T-cell (primary cell): ENCODE results near the gene ANKRD63. TPM values are rescaled to one million over a fixed set of nuclear protein-coding genes. Genes with fewer than 3 reads are reported as not detected.
A peak's percentile ranks its signal among the peaks of the same experiment; 100 is the strongest.

ENCODE experiments used
- ATAC-seq, 4 experiments: fragments of 200-7000 bp in 3 of 4; fragments of 150-1000 bp in 1 of 4; cut with Tn5 transposase; replicated peaks in 1 of 4; 1 replicate in 3 of 4; 2 replicates in 1 of 4; pipeline ENCODE4 v1.10.0; 2021; ENCODE audit warnings: moderate library complexity in 3 of 4, mild to moderate bottlenecking in 2 of 4, moderate number of reproducible peaks in 1 of 4
- CTCF ChIA-PET, 2 donors: fragments of 300-600 bp; sonication (Branson Sonifier 250); formaldehyde crosslinking; loops; one replicate each; lab custom pipeline; 2022; ENCODE audit warnings: antibody characterized with exemption in 2 of 2; lab: Charles Lee
- POLR2A ChIA-PET, 2 donors: fragments of 300-600 bp; sonication (Branson Sonifier 250); formaldehyde crosslinking; loops; one replicate each; lab custom pipeline; 2022; ENCODE audit warnings: antibody characterized with exemption in 2 of 2; lab: Charles Lee
- DNase-seq, 35 experiments: peaks; one replicate each; pipeline versions ENCODE4 v3.0.0 to v3.0.0-alpha.2; 2013 to 2023
- H3K27ac ChIP-seq: one replicate; pipeline ENCODE4 v1.5.1; 2013; ENCODE audit warnings: low read length
- H3K27me3 ChIP-seq, 2 experiments: replicated peaks in 1 of 2; 1 replicate in 1 of 2; 2 replicates in 1 of 2; pipeline versions ENCODE4 v1.6.1 to v1.7.0; 2013; ENCODE audit warnings: low read length in 1 of 2, mixed read lengths in 1 of 2; ENCODE audit not compliant: control insufficient read depth in 2 of 2, insufficient read depth in 2 of 2; ENCODE audit errors: extremely low read depth in 1 of 2
- H3K36me3 ChIP-seq, 2 donors: 1 replicate in 1 of 2; 2 replicates in 1 of 2; pipeline versions ENCODE4 v1.6.1 to v1.7.0; 2013; ENCODE audit warnings: low read length in 1 of 2; ENCODE audit not compliant: control insufficient read depth in 2 of 2, insufficient read depth in 1 of 2; ENCODE audit errors: extremely low read depth in 1 of 2
- H3K4me1 ChIP-seq, 2 experiments: 1 replicate in 1 of 2; 2 replicates in 1 of 2; pipeline versions ENCODE4 v1.6.1 to v1.7.0; 2013; ENCODE audit warnings: low read length in 2 of 2, mixed read lengths in 1 of 2; ENCODE audit not compliant: insufficient read depth in 2 of 2, control insufficient read depth in 1 of 2; ENCODE audit errors: extremely low read depth in 1 of 2
- H3K4me3 ChIP-seq, 2 donors: 1 replicate in 1 of 2; 2 replicates in 1 of 2; pipeline versions ENCODE4 v1.5.1 to v1.7.0; 2013; ENCODE audit warnings: mild to moderate bottlenecking in 2 of 2, low read length in 1 of 2, moderate library complexity in 1 of 2; ENCODE audit not compliant: control insufficient read depth in 1 of 2; ENCODE audit errors: extremely low read depth in 1 of 2
- H3K9me3 ChIP-seq: 2 replicates; pipeline ENCODE4 v1.7.0; 2013
- H3K27ac Mint-ChIP-seq, 2 donors: one replicate each; pipeline ENCODE4 v1.8.0; 2020 to 2021; ENCODE audit warnings: mild to moderate bottlenecking in 2 of 2, mixed read lengths in 2 of 2
- H3K27me3 Mint-ChIP-seq, 2 donors: one replicate each; pipeline ENCODE4 v1.8.0; 2021 to 2022; ENCODE audit warnings: mixed read lengths in 2 of 2
- H3K36me3 Mint-ChIP-seq: one replicate; pipeline ENCODE4 v1.8.0; 2021; ENCODE audit warnings: mixed read lengths
- H3K4me1 Mint-ChIP-seq, 3 donors: one replicate each; pipeline ENCODE4 v1.8.0; 2020 to 2022; ENCODE audit warnings: mixed read lengths in 3 of 3, mild to moderate bottlenecking in 1 of 3
- H3K4me3 Mint-ChIP-seq, 3 donors: one replicate each; pipeline ENCODE4 v1.8.0; 2020 to 2022; ENCODE audit warnings: mild to moderate bottlenecking in 3 of 3, mixed read lengths in 3 of 3, moderate library complexity in 3 of 3
- H3K9me3 Mint-ChIP-seq, 3 donors: one replicate each; pipeline ENCODE4 v1.8.0; 2020 to 2022; ENCODE audit warnings: mixed read lengths in 3 of 3
- WGBS: methylation state at CpG from one replicate; pipeline ENCODE4 v1.1.5; 2013; ENCODE audit warnings: missing lambda C conversion rate; ENCODE audit not compliant: insufficient coverage; 5-methylcytosine and 5-hydroxymethylcytosine counted together
- total RNA-seq, 35 experiments: library from RNA in 6 of 35; stranded (reverse) in 6 of 35; fragments of 120-200 nt in 1 of 35; gene quantifications; one replicate each; pipeline versions ENCODE4 v1.2.1 to v1.2.4 and lab custom pipeline; 2013 to 2026

The ANKRD63 gene
- total RNA-seq, 5 donors from 2014 or later (not counting 1 experiment from before 2014, with no cell fraction given) = 0.23 to 0.38 TPM; not detected in 3

DNA sequence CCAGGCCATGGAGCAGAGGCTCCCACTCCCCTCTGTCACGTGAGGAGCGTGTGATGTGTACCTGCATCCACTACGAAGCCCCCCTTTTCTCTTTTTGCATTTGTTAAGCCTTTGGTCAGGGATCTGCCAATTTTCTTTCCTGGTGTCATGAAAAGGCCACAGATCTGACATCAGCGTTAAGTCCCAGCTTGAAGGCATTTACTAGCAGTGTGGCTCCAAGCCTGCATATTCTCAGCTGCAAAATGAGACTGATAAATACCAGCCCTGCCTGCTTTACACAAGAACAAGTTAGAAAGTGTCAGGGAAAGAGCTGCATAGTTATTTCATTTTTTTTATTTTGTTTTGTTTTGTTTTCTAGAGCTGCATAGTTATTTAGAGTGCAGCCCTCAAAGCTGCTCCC, 2.3 kb upstream of the ANKRD63 start:
- H3K36me3 Mint-ChIP-seq = peaks cover 9% of the 10 kb centered on the region
- Histone ChIP-seq H3K4me1 (peaks cover 0 to 21% of the 10 kb centered on the region in 2 experiments), H3K27me3 (peaks cover 0 to 29% of the 10 kb centered on the region in 2 experiments), H3K4me3 (no peak overlapping the region), H3K27ac (no peak overlapping the region), H3K9me3 (no peaks in the 10 kb centered on the region), H3K36me3 (peaks cover 11 to 30% of the 10 kb centered on the region in 2 donors)
- H3K4me1 Mint-ChIP-seq = peaks cover 0 to 5% (median 0%) of the 10 kb centered on the region in 3 donors
- ChIA-PET CTCF (interaction anchor here (0.7 to 2.1 kb wide), 3 partner anchors 11 to 137 kb away, joined by 5 to 6 read pairs (median 6); no protein-coding TSS in a partner anchor), POLR2A (no interaction called here)
- DNase-seq (no peak), ATAC-seq (no peak)
- no peak overlapping the region for H3K4me3 Mint-ChIP-seq
- 88% methylated on average over 4 of the region's 4 CpGs for WGBS
- H3K9me3 Mint-ChIP-seq = no peaks in the 10 kb centered on the region
- H3K27me3 Mint-ChIP-seq = peaks cover 4 to 11% of the 10 kb centered on the region in 2 donors
- no peak overlapping the region for H3K27ac Mint-ChIP-seq

DNA sequence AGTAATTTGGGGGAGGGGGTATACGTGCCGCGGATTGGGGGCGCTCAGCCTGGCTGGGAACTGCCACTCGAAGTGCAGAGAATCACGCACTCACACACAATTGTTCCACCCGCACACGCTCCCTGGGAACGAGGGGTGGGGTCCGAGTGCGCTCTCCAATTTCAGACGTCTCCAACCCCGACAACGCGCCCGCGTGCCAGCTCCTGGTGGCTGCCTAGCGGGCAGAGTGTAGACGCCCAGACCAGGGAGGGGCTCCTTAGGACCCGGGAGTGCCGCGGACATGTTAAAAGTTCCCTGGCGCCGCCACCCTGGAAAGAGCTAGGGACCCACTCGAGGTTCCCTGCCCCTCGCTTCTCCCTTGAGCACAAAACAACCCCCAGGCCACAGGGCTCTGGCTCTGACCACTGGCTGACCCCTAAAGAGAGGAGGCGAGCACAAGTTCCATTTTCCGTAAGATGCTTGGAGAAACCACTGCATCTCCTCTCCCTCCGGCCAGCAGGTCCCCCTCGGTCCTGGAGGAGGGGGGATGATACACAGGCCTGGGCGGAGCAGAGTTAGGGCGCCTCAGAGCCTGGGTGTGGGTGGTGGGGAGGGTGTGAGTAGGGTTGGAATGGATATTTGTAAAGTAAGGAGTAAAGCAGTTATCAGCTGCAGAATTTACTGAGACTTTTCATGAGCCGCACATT, 894 bp upstream of the ANKRD63 start:
- ATAC-seq (no peak), DNase-seq (no peak)
- no peaks in the 10 kb centered on the region for H3K36me3 Mint-ChIP-seq
- Histone ChIP-seq H3K9me3 (no peaks in the 10 kb centered on the region), H3K27me3 (peaks cover 0 to 42% of the 10 kb centered on the region in 2 experiments), H3K4me1 (peaks cover 0 to 28% of the 10 kb centered on the region in 2 experiments), H3K36me3 (peaks cover 6 to 16% of the 10 kb centered on the region in 2 donors), H3K27ac (no peak overlapping the region), H3K4me3 (no peak overlapping the region)
- H3K9me3 Mint-ChIP-seq = no peaks in the 10 kb centered on the region
- peak overlapping the region; percentile 13 to 42 (median 39) for H3K4me3 Mint-ChIP-seq
- no peak overlapping the region for H3K27ac Mint-ChIP-seq
- ChIA-PET POLR2A (interaction anchor here (0.6 to 0.7 kb wide), 2 partner anchors 73 to 249 kb away, joined by 3 to 4 read pairs; no protein-coding TSS in a partner anchor), CTCF (interaction anchor here (0.7 to 1.1 kb wide), 3 partner anchors 9 to 61 kb away, joined by 3 to 5 read pairs (median 4); no protein-coding TSS in a partner anchor)
- 49% methylated on average over 19 of the region's 33 CpGs for WGBS
- peaks cover 7 to 20% of the 10 kb centered on the region in 2 donors for H3K27me3 Mint-ChIP-seq
- peaks cover 0 to 8% (median 4%) of the 10 kb centered on the region in 3 donors for H3K4me1 Mint-ChIP-seq

DNA sequence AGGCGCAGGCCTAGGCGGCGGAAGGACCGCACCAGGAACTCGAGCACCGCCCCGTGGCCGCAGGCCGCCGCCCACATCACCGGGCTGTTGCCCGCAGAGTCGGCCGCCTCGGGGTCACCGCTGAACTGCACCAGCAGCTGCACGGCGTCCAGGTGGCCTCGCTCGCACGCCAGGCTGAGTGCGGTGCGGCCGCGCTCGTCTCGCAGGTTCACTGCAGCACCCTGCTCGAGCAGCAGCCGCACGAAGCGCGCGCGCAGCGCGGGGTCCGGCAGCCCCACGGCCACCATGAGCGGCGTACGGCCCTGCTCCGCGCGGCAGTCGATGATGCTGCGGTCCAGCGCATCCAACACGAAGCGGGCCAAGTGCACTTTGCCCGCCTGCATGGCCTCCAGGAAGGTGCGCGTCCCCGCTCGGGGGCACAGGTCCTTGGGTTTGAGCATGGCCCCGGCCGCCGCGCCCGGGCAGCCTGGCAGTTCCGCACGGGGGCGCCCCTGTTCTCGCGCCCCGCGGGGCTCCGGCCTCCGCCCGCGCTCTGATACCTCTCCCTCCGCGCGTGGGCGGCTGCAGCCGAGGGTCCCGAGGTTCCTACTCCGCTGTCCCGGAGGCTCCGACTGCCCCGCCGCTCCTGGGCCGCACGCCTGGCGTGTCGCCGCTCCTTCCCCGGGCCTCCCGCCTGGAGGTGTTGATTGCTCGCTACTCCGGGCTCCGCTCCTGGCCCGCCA, 556 bp downstream of the ANKRD63 start:
- Mint-ChIP-seq H3K27me3 (peaks cover 7 to 32% of the 10 kb centered on the region in 2 donors), H3K9me3 (no peaks in the 10 kb centered on the region), H3K4me1 (peaks cover 2 to 8% (median 4%) of the 10 kb centered on the region in 3 donors), H3K27ac (no peak overlapping the region), H3K4me3 (peak overlapping the region; percentile 63 to 74 (median 65)), H3K36me3 (no peaks in the 10 kb centered on the region)
- peak overlapping the region; percentile 47 to 77 for H3K4me3 ChIP-seq
- H3K36me3 ChIP-seq = peaks cover 5 to 9% of the 10 kb centered on the region in 2 donors
- DNase-seq = peak in 30 of 35 experiments; percentile 11 to 69 (median 38)
- CTCF ChIA-PET = no interaction called here
- under 1% methylated on average over 92 of the region's 92 CpGs for WGBS
- peaks cover 0 to 33% of the 10 kb centered on the region in 2 experiments for H3K4me1 ChIP-seq
- peak; percentile 72 to 80 (median 76) for ATAC-seq
- POLR2A ChIA-PET = no interaction called here
- H3K27me3 ChIP-seq = peaks cover 0 to 56% of the 10 kb centered on the region in 2 experiments
- no peaks in the 10 kb centered on the region for H3K9me3 ChIP-seq
- H3K27ac ChIP-seq = no peak overlapping the region

DNA sequence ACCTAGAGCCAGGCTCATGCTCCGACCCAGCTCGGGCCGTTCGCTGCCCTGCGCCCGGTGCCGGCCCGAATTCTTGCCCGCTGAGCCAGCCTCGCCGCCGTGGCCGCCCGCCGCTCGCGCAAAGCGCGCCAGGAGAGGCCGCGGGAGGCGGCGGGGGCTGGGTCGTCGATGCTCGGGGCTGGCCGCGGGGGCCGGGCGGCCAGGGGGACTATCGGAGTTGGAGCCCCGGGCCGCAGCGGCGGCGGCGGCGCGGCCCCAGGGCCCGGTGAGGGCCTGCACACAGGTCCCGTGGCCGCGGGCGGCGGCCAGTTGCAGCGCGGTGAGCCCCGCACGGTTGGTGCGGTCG, 1.1 kb downstream of the ANKRD63 start:
- DNase-seq (no peak), ATAC-seq (no peak)
- Histone ChIP-seq H3K36me3 (peaks cover 3% of the 10 kb centered on the region in 2 donors), H3K4me3 (peak overlapping the region in 1 of 2 donors; percentile 77), H3K27ac (no peak overlapping the region), H3K27me3 (peaks cover 0 to 61% of the 10 kb centered on the region in 2 experiments), H3K9me3 (no peaks in the 10 kb centered on the region), H3K4me1 (peaks cover 0 to 34% of the 10 kb centered on the region in 2 experiments)
- H3K9me3 Mint-ChIP-seq = no peaks in the 10 kb centered on the region
- H3K27ac Mint-ChIP-seq = no peak overlapping the region
- H3K4me3 Mint-ChIP-seq = no peak overlapping the region
- ChIA-PET POLR2A (no interaction called here), CTCF (no interaction called here)
- H3K27me3 Mint-ChIP-seq = peaks cover 7 to 36% of the 10 kb centered on the region in 2 donors
- 18% methylated on average over 50 of the region's 51 CpGs for WGBS
- no peaks in the 10 kb centered on the region for H3K36me3 Mint-ChIP-seq
- H3K4me1 Mint-ChIP-seq = peaks cover 4 to 8% (median 5%) of the 10 kb centered on the region in 3 donors

DNA sequence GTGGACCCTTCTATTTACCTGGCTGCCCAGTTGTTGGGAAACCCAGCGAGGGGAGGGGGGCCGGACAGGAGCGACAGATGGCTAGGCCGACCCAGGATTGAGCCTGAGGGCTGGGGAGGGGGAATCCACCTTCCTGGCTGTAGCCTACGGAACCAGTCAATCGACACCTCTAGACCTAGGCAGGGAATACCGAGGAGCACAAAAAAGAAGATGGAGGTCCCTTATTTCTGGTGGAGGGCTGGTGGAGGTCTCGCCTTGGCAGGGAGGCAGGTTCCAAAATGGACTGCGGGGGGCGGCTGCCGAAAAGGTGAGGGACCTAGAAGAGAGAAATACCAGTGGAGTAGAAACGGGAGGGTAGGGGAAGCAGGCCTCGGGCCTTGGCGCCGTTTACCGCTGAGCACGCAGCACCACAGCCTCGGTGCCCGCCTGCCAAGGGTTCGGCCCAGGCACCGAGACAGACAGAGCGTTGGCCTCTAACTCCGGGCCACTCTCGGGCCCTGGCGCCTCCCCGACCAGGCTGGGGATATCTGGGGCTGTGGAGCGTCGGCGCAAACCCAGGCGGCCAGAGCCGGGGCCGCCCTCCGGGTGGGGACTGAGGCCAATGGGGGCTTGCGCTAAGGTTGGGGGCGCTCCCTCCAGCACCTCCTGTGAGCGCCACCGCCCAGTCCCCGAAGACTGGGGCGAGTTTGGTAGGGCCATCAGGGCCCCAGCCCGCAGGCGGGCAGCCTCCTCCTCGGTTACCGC, 1.6 kb downstream of the ANKRD63 start:
- ATAC-seq (no peak), DNase-seq (no peak)
- H3K4me3 Mint-ChIP-seq = peak overlapping the region; percentile 17 to 74 (median 62)
- H3K27ac Mint-ChIP-seq = no peak overlapping the region
- no peak overlapping the region for H3K4me3 ChIP-seq
- CTCF ChIA-PET = interaction anchor here (0.5 to 3.6 kb wide), 8 partner anchors 23 to 1131 kb away, joined by 3 to 37 read pairs (median 4); partner anchors contain the start of gene PLCB2 (in 1 of the 2)
- H3K36me3 ChIP-seq = peaks cover 0 to 3% of the 10 kb centered on the region in 2 donors
- H3K36me3 Mint-ChIP-seq = no peaks in the 10 kb centered on the region
- POLR2A ChIA-PET = no interaction called here
- 91% methylated on average over 35 of the region's 43 CpGs for WGBS
- no peaks in the 10 kb centered on the region for H3K9me3 ChIP-seq
- peaks cover 0 to 63% of the 10 kb centered on the region in 2 experiments for H3K27me3 ChIP-seq
- H3K27ac ChIP-seq = no peak overlapping the region
- peaks cover 4 to 8% (median 5%) of the 10 kb centered on the region in 3 donors for H3K4me1 Mint-ChIP-seq
- H3K4me1 ChIP-seq = peaks cover 0 to 34% of the 10 kb centered on the region in 2 experiments
- H3K9me3 Mint-ChIP-seq = no peaks in the 10 kb centered on the region
- H3K27me3 Mint-ChIP-seq = peaks cover 7 to 38% of the 10 kb centered on the region in 2 donors
